Fibroblast of lung (primary cell): Measurements from ENCODE around the gene LANCL3. TPM values are rescaled to one million over a fixed set of nuclear protein-coding genes. Genes with fewer than 3 reads are reported as not detected.
"Not testable (repeated sequence)": the region's sequence is repeated elsewhere in the genome, so short reads cannot be mapped to it uniquely, and the experiment has no call there.

Experiments
- DNase-seq, 2 donors: peaks; one replicate each; pipeline versions ENCODE4 v3.0.0 to v3.0.0-alpha.2; 2010; ENCODE audit warnings: low read depth in 2 of 2
- H2AFZ ChIP-seq: 2 replicates; pipeline ENCODE4 v1.5.1; 2012; ENCODE audit warnings: low read length, control low read depth, inconsistent platforms
- H3K27ac ChIP-seq: 2 replicates; pipeline ENCODE4 v1.5.1; 2011; ENCODE audit warnings: low read length, control low read depth; ENCODE audit not compliant: insufficient read depth
- H3K27me3 ChIP-seq: 2 replicates; pipeline ENCODE4 v1.5.1; 2011; ENCODE audit warnings: mild to moderate bottlenecking, low read length; ENCODE audit not compliant: control insufficient read depth, insufficient read depth
- H3K36me3 ChIP-seq: 2 replicates; pipeline ENCODE4 v1.5.1; 2011; ENCODE audit warnings: low read length; ENCODE audit not compliant: control insufficient read depth, insufficient read depth
- H3K4me1 ChIP-seq: 2 replicates; pipeline ENCODE4 v1.5.1; 2011; ENCODE audit warnings: low read length; ENCODE audit not compliant: control insufficient read depth, insufficient read depth; ENCODE audit errors: extremely low read depth
- H3K4me2 ChIP-seq: 2 replicates; pipeline ENCODE4 v1.5.1; 2011; ENCODE audit warnings: low read length, control low read depth; ENCODE audit not compliant: insufficient read depth; ENCODE audit errors: extremely low read depth
- H3K4me3 ChIP-seq, 4 experiments: fragments of 200-600 bp in 1 of 4; sonication (generic) in 1 of 4; replicated peaks in 1 of 4; 2 replicates each; pipeline ENCODE4 v1.5.1; 2011 to 2016; ENCODE audit warnings: low read length in 4 of 4, low read depth in 3 of 4, mild to moderate bottlenecking in 3 of 4, control low read depth in 2 of 4, inconsistent platforms in 1 of 4, mixed read lengths in 1 of 4; ENCODE audit not compliant: insufficient read depth in 1 of 4; ENCODE audit errors: control extremely low read depth in 1 of 4
- H3K79me2 ChIP-seq: 2 replicates; pipeline ENCODE4 v1.5.1; 2012; ENCODE audit warnings: mild to moderate bottlenecking, low read length, inconsistent platforms; ENCODE audit not compliant: control insufficient read depth, insufficient read depth
- H3K9ac ChIP-seq: 2 replicates; pipeline ENCODE4 v1.5.1; 2011; ENCODE audit warnings: mild to moderate bottlenecking, low read length, control low read depth; ENCODE audit not compliant: insufficient read depth
- H3K9me3 ChIP-seq: 2 replicates; pipeline ENCODE4 v1.5.1; 2012; ENCODE audit warnings: low read depth, low read length; ENCODE audit not compliant: control insufficient read depth, insufficient read depth
- H4K20me1 ChIP-seq: 2 replicates; pipeline ENCODE4 v1.5.1; 2011; ENCODE audit warnings: low read length; ENCODE audit not compliant: control insufficient read depth, insufficient read depth; ENCODE audit errors: extremely low read depth
- EZH2 ChIP-seq: IDR thresholded peaks from 2 replicates; pipeline ENCODE4 v1.5.1; 2012; ENCODE audit warnings: low read length, control low read depth, mild to moderate bottlenecking; ENCODE audit errors: missing control alignments
- polyA plus RNA-seq, 2 donors: library from polyadenylated mRNA; depleted of rRNA in 1 of 2; stranded (reverse) in 1 of 2; unstranded in 1 of 2; fragments of >200 nt; gene quantifications; 2 replicates each; pipeline ENCODE4 v1.2.1, GENCODE V29; 2011 to 2012; ENCODE audit warnings: missing spikeins in 1 of 2
- total RNA-seq: library from RNA; depleted of rRNA; stranded (reverse); fragments of >200 nt; gene quantifications from 2 replicates; pipeline ENCODE4 v1.2.1, GENCODE V29; 2014
- TF ChIP-seq, protein P1 (sequence below), 2 donors: IDR thresholded peaks in 1 of 2; conservative IDR thresholded peaks in 1 of 2; 1 replicate in 1 of 2; 2 replicates in 1 of 2; pipeline ENCODE4 v1.5.1; 2011 to 2012; ENCODE audit warnings: low read length in 2 of 2, control low read depth in 1 of 2, inconsistent platforms in 1 of 2, low read depth in 1 of 2, mild to moderate bottlenecking in 1 of 2

Gene LANCL3
- total and polyA plus RNA-seq, 2 donors (not counting 1 experiment from before 2014, with no cell fraction given): under 0.01 to 0.02 TPM

DNA sequence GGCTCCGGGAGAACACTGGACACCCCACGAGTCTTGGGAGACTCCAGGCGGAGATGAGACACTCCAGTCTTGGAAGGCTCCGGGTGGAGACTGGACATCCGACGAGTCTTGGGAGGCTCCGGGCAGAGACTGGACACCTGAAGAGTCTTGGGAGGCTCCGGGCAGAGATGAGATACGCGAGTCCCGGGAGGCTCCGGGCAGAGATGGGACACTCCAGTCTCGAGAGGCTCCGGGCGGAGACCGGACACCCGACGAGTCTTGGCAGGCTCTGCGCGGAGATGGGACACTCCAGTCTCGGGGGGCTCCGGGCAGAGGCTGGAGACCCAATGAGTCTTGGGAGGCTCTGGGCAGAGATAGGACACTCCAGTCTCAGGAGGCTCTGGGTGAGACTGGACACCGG lies 28.1 kb upstream of the LANCL3 start:
- no peak for TF ChIP-seq EZH2
- TF ChIP-seq, protein P1, sequence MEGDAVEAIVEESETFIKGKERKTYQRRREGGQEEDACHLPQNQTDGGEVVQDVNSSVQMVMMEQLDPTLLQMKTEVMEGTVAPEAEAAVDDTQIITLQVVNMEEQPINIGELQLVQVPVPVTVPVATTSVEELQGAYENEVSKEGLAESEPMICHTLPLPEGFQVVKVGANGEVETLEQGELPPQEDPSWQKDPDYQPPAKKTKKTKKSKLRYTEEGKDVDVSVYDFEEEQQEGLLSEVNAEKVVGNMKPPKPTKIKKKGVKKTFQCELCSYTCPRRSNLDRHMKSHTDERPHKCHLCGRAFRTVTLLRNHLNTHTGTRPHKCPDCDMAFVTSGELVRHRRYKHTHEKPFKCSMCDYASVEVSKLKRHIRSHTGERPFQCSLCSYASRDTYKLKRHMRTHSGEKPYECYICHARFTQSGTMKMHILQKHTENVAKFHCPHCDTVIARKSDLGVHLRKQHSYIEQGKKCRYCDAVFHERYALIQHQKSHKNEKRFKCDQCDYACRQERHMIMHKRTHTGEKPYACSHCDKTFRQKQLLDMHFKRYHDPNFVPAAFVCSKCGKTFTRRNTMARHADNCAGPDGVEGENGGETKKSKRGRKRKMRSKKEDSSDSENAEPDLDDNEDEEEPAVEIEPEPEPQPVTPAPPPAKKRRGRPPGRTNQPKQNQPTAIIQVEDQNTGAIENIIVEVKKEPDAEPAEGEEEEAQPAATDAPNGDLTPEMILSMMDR (conservative IDR thresholded peaks at IDR 0.05 in 1 of 2, IDR thresholded peaks at IDR 0.05 in 1 of 2; ENCODE audit: low read depth in 1 of 2, low read length in 2 of 2): no peak
- Histone ChIP-seq H3K4me3 (no peak overlapping the region), H3K4me1 (no peaks in the 10 kb centered on the region), H3K4me2 (no peak overlapping the region), H3K9me3 (no peaks in the 10 kb centered on the region), H3K27me3 (no peaks in the 10 kb centered on the region), H3K36me3 (no peaks in the 10 kb centered on the region), H2AFZ (no peak overlapping the region), H3K79me2 (no peaks in the 10 kb centered on the region), H4K20me1 (no peaks in the 10 kb centered on the region), H3K27ac (no peak overlapping the region), H3K9ac (no peak overlapping the region)
- DNase-seq: no peak

DNA sequence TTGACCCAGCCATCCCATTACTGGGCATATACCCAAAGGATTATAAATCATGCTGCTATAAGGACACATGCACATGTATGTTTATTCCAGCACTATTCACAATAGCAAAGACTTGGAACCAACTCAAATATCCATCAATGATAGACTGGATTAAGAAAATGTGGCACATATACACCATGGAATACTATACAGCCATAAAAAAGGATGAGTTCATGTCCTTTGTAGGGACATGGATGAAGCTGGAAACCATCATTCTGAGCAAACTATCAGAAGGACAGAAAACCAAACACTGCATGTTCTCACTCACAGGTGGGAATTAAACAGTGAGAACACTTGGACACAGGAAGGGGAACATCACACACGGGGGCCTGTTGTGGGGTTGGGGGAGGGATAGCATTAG lies 26.9 kb upstream of the LANCL3 start:
- H3K4me2 ChIP-seq, H3K27me3 ChIP-seq, H3K4me3 ChIP-seq, H3K9me3 ChIP-seq, H4K20me1 ChIP-seq, H3K4me1 ChIP-seq, H2AFZ ChIP-seq, H3K27ac ChIP-seq, H3K9ac ChIP-seq, H3K79me2 ChIP-seq, H3K36me3 ChIP-seq, DNase-seq: not testable (repeated sequence)

DNA sequence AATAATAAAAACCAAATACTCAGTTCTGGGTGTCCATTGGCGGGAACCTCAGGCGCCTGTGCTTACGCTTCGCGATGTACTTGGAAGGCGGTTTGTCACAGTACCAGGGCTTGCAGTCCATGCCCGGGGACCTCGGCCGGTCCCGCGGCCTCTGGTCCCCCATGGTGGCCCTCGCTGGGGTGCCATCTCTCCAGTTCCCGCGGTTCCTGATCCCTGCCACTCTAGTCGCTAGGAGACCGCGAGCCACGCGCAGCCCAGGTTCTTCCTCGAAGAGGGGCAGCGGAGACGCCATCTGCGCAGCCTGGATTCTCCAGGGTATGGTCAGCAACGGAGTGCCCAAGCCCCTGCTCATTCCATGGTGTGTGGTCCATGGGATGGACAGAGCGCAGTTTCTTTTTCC lies 26.4 kb upstream of the LANCL3 start:
- no peak overlapping the region for H3K4me3 ChIP-seq
- no peak for DNase-seq
- no peak overlapping the region for H3K4me2 ChIP-seq
- H3K27me3 ChIP-seq: no peaks in the 10 kb centered on the region
- no peaks in the 10 kb centered on the region for H4K20me1 ChIP-seq
- H3K36me3 ChIP-seq: no peaks in the 10 kb centered on the region
- H2AFZ ChIP-seq: no peak overlapping the region
- no peak overlapping the region for H3K9ac ChIP-seq
- H3K79me2 ChIP-seq: no peaks in the 10 kb centered on the region
- H3K9me3 ChIP-seq: no peaks in the 10 kb centered on the region
- TF ChIP-seq, protein P1 (conservative IDR thresholded peaks at IDR 0.05 in 1 of 2, IDR thresholded peaks at IDR 0.05 in 1 of 2; ENCODE audit: low read depth in 1 of 2, low read length in 2 of 2): no peak
- no peak for TF ChIP-seq EZH2
- H3K27ac ChIP-seq: no peak overlapping the region
- H3K4me1 ChIP-seq: no peaks in the 10 kb centered on the region

DNA sequence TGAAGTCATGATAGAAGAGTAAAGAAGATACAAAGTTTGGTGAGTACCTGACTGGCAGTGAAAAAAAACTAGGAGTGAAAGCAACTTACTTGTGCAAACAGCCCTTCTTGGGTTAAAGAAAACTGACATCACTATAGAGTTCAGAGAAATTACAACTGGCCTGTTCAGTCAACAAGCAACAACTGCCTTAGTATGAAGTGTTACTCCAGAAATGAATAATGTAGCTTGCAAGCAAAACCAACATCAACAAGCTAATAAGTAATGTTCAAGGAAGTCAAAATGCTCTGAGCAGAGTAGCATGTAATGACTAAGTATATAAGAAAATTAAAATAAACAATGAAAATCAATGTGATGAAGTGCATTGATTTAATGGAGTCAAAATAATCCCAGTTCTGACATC lies 21.8 kb upstream of the LANCL3 start:
- H3K9me3 ChIP-seq, H3K27me3 ChIP-seq, H3K79me2 ChIP-seq, H3K4me3 ChIP-seq, DNase-seq, H3K27ac ChIP-seq, H4K20me1 ChIP-seq, H2AFZ ChIP-seq, H3K4me1 ChIP-seq, H3K4me2 ChIP-seq, H3K9ac ChIP-seq, H3K36me3 ChIP-seq: not testable (repeated sequence)
